Aorta (tissue), 5 donors: Measurements from ENCODE around the gene DCBLD1. TPM values are rescaled to one million over a fixed set of nuclear protein-coding genes. Genes with fewer than 3 reads are reported as not detected.
A peak's percentile ranks its signal among the peaks of the same experiment; 100 is the strongest.

ENCODE experiments used
- ATAC-seq: fragments of 200-7000 bp; cut with Tn5 transposase; one replicate; pipeline ENCODE4 v1.9.1; 2022; ENCODE audit warnings: moderate library complexity; ENCODE audit not compliant: low FRiP score
- DNase-seq, 2 donors: peaks; one replicate each; pipeline ENCODE4 v3.0.0-alpha.2; 2020
- H3K27ac ChIP-seq, 2 donors: one replicate each; pipeline ENCODE4 v1.5.1; 2013; ENCODE audit warnings: low read length in 2 of 2, mild to moderate bottlenecking in 2 of 2, moderate library complexity in 2 of 2, control low read depth in 1 of 2, inconsistent platforms in 1 of 2, low read depth in 1 of 2
- H3K27me3 ChIP-seq, 2 donors: one replicate each; pipeline ENCODE4 v1.6.1; 2013; ENCODE audit warnings: control low read depth in 1 of 2, low read length in 1 of 2, mild to moderate bottlenecking in 1 of 2, moderate library complexity in 1 of 2; ENCODE audit not compliant: insufficient read depth in 2 of 2, control insufficient read depth in 1 of 2
- H3K36me3 ChIP-seq, 2 donors: one replicate each; pipeline ENCODE4 v1.6.1; 2013; ENCODE audit warnings: control low read depth in 1 of 2, low read length in 1 of 2, mild to moderate bottlenecking in 1 of 2; ENCODE audit not compliant: insufficient read depth in 2 of 2, control insufficient read depth in 1 of 2
- H3K4me1 ChIP-seq, 2 donors: one replicate each; pipeline ENCODE4 v1.6.1; 2013; ENCODE audit warnings: low read length in 2 of 2, control low read depth in 1 of 2, mild to moderate bottlenecking in 1 of 2, moderate library complexity in 1 of 2; ENCODE audit not compliant: insufficient read depth in 2 of 2, control insufficient read depth in 1 of 2
- H3K4me3 ChIP-seq, 2 donors: one replicate each; pipeline ENCODE4 v1.5.1; 2013; ENCODE audit warnings: low read length in 2 of 2, control low read depth in 1 of 2, mild to moderate bottlenecking in 1 of 2
- H3K9me3 ChIP-seq: one replicate; pipeline ENCODE4 v1.6.1; 2013; ENCODE audit warnings: mild to moderate bottlenecking, low read length; ENCODE audit not compliant: control insufficient read depth
- WGBS, 2 donors: extraction: QIAGEN DNeasy Blood & Tissue Kit; methylation state at CpG; one replicate each; pipeline ENCODE4 v1.1.7; 2013; 5-methylcytosine and 5-hydroxymethylcytosine counted together
- intact Hi-C, 2 donors: fragments of 100-400 bp; cut with DNase I; formaldehyde crosslinking; loops; one replicate each; pipeline versions ENCODE4 v1.14.2 to v1.15.0; 2022
- polyA plus RNA-seq, 2 donors: library from polyadenylated mRNA; stranded (reverse); fragments of 200-250 nt; gene quantifications; one replicate each; pipeline ENCODE4 v1.2.3, GENCODE V29; 2013
- total RNA-seq, 2 donors: library from RNA; stranded (reverse); fragmentation: NEBNext Ultra II Directional; extraction: Animal tissue kit (Norgen Biotek cat#: 25700); gene quantifications; one replicate each; pipeline ENCODE4 v1.2.1, GENCODE V29; 2021
- donor health status: healthy with polysubstance abuse.
- donor health status: Bipolar disorder and iron deficiency.
- donor health status: DM: no; HTN: no; CAD: no.
- donor health status: DM: no; HTN: no; CAD: no.
- donor health status: DM: yes; HTN: yes; CAD: no.

Gene DCBLD1
- total and polyA plus RNA-seq, 4 donors: 2.4 to 16.8 (median 12.4) TPM

DNA sequence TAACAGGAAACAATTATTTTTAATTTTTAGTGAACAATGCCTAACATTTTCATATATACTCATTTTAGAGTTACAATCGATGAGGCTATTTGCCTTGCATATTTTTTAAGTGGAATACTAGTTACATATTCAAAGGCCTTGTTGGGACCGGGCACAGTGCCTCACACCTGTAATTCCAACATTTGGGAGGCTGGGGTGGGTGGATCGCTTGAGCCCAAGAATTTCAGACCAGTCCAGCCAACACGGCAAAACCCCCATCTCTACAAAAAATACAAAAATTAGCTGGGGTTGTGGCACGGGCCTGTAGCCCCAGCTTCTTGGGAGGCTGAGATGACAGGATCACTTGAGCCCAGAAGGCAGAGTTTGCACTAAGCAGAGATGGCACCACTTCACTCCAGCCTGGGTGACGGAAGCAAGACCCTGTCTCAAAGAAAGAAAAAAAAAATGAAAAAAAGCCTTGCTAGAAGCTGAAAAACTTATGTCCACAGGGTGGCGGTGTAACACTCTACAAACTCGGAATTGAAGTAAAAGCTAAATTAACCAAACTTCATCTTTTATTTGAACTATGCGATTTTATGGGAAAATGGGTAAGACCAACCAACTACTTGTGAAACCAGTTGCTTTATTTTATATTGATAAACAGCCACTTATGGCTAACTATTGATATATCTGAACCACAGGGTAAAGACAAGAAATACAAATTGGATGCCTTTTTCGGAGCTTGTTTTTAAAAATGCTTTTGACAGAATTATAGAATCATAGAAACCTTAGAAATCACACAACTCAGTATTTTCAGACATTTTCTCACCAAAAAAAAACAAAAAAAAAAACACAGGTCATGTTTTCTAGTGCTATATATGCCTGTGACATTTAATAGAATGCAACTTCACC lies 32.7 kb upstream of the DCBLD1 start:
- H3K4me1 ChIP-seq: peaks cover 0 to 4% of the 10 kb centered on the region in 2 donors
- no peaks in the 10 kb centered on the region for H3K36me3 ChIP-seq
- DNase-seq (peak; percentile 39 to 48), ATAC-seq (peak; percentile 71)
- WGBS, 2 donors: 23 to 24% methylated on average over 10 of the region's 10 CpGs
- H3K27ac ChIP-seq: peak overlapping the region in 1 of 2 donors; percentile 21
- H3K4me3 ChIP-seq: no peak overlapping the region
- H3K27me3 ChIP-seq: peaks cover 0 to 1% of the 10 kb centered on the region in 2 donors
- intact Hi-C loops: loop anchor here (1.0 to 5.0 kb wide), 5 partner anchors 103 to 158 kb away; partner anchors contain the start of gene GOPC (in 1 of the 2)
- no peaks in the 10 kb centered on the region for H3K9me3 ChIP-seq

DNA sequence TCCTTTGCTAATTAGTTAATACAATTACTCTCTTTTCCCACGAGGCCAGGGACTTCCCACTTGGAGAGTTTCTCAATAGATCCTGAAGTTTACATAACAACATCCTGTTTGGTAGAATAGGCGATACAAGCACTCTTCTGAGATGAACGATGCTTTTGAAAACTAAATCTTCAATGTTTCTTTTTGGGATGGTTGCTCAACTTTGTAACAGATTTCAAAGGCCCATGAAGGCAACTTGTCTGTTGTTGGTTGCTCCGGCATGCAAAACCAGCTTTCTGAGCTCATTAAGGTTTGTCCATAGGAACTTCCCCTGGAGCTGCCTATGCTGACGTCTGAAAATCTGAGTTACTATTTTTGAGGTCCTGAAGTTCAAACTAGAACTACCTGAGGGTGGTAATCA lies 30.8 kb upstream of the DCBLD1 start:
- whole genome bisulfite sequencing, 2 donors: 71 to 78% methylated on average over 5 of the region's 5 CpGs
- Histone ChIP-seq H3K36me3 (no peaks in the 10 kb centered on the region), H3K4me1 (peaks cover 0 to 4% of the 10 kb centered on the region in 2 donors), H3K27me3 (peaks cover 0 to 1% of the 10 kb centered on the region in 2 donors), H3K27ac (no peak overlapping the region), H3K9me3 (no peaks in the 10 kb centered on the region), H3K4me3 (no peak overlapping the region)
- no peak for ATAC-seq
- intact Hi-C loops: no loop called here
- no peak for DNase-seq

DNA sequence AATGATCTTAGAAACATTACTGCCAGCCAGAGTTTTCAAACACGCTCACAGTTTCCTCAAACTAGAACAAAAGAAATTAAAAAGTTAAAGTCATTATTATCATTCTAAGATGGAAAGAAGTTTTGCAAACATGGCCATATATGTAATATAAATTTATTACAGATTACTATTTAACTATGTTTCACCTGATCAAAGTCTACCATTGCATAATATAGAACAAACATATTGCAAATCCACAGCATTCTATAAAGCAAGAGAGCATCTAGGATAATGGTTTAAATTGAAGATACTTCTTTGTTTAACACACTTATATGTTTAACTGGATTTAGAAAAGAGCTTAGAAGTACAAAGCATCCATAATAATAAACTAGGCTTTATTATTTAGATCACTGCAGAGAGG lies 26.2 kb upstream of the DCBLD1 start:
- intact Hi-C loops: no loop called here
- no peaks in the 10 kb centered on the region for H3K36me3 ChIP-seq
- no peak overlapping the region for H3K4me3 ChIP-seq
- no peak overlapping the region for H3K27ac ChIP-seq
- H3K27me3 ChIP-seq: no peaks in the 10 kb centered on the region
- no peaks in the 10 kb centered on the region for H3K4me1 ChIP-seq
- DNase-seq (no peak), ATAC-seq (no peak)
- 84 to 88% methylated on average over 1 of the region's 1 CpG for WGBS, 2 donors
- H3K9me3 ChIP-seq: no peaks in the 10 kb centered on the region

DNA sequence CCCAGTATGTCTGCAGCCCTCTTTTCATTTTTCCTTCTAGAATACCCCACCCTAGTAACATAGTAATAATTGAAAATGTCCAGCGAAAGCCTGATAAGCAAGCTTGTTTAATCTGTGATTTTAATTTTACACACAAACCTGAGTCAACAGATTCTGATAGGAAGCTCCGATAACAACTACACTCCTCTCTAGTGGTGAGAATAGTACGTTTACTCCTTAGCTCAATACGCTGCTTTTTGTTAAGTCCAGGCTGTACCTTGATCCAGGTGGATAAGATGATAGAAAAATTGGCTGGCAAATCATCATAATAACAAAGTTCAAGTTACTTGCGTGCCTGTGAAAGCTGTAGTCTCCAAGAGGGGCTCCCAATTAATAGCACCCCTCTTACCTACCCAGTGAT lies 25.5 kb upstream of the DCBLD1 start:
- intact Hi-C loops: no loop called here
- Histone ChIP-seq H3K4me3 (no peak overlapping the region), H3K4me1 (no peaks in the 10 kb centered on the region), H3K9me3 (no peaks in the 10 kb centered on the region), H3K27me3 (no peaks in the 10 kb centered on the region), H3K27ac (no peak overlapping the region), H3K36me3 (no peaks in the 10 kb centered on the region)
- DNase-seq (no peak), ATAC-seq (no peak)
- WGBS, 2 donors: 91 to 94% methylated on average over 5 of the region's 5 CpGs

DNA sequence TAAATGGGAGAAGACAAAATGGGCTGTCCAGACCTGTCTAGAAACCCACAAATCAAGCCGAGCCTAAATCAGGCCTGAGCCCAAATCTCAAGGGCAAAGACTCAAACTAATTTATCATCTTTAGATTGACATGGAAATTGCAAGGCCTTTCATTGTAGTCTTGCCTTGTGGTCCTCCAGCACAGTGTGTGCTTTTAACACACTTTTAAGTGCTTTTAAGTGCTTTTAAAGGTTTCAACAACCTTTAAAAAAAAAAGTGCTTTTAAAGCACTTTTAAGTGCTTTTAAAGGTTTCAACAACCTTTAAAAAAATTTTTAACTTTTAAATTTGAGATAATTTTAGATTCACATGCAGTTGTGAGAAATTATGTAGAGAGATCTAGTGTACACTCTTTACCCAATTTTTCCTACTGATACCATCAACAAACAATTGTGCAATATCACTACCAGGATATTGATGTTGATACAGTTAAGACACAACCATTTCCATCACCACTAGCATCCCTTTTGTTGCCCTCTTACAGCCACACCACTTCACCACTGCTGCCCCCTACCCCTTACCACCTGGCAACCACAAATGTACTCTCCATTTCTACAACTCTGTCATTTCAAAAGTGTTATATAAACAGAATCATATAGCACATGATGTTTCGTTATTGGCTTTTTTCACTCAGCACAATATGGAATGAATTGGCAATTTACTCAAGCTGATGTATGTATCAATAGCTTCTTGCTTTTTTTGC lies 23.1 kb upstream of the DCBLD1 start:
- DNase-seq: no peak
- WGBS, 2 donors: 87 to 91% methylated on average over 2 of the region's 2 CpGs
- H3K4me3 ChIP-seq: no peak overlapping the region
- intact Hi-C loops: no loop called here
- H3K36me3 ChIP-seq: no peaks in the 10 kb centered on the region
- no peaks in the 10 kb centered on the region for H3K27me3 ChIP-seq
- ATAC-seq: no peak
- no peak overlapping the region for H3K27ac ChIP-seq
- no peaks in the 10 kb centered on the region for H3K4me1 ChIP-seq
- H3K9me3 ChIP-seq: no peaks in the 10 kb centered on the region

DNA sequence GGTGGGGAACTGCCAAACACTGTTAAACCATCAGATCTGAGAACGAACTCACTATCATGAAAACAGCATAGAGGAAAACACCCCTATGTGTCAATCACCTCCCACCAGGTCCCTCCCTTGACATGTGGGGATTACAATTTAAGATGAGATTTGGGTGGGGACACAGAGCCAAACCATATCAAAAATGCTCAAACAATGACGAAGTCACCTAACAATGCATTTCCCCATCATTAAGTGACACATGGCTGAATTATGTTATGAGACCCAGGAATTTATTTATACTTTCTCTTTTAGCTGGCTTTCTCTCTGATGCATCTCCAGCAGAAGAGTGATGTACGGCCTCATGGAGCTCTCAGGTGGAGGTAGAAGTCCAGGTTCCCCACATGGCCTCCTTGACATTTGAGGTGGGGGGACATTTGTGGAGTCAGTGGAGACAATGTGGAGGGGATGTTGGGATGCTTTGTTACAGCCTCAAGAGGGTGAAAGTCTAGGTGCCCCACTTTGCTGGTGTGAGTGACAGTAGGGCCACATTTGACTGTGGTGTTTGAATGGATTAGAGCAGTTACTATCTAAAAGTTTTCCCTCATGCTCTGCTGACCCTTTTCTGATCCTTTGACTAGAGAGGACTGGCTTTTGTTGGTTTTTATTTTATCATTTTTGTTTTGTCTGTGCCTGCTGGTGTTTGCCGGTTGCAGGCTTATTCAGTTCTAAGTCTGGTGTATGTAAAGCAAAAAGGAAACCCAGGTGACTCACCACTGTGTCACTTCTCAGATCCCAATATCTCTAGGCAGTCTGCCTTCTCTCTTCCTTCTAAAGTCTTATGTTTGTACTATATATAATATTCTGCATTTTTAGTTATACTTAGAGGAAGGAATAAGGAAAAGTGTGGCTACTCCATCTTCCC lies 18.5 kb upstream of the DCBLD1 start:
- 69 to 71% methylated on average over 4 of the region's 4 CpGs for WGBS, 2 donors
- ATAC-seq (no peak), DNase-seq (no peak)
- no peak overlapping the region for H3K4me3 ChIP-seq
- no peaks in the 10 kb centered on the region for H3K9me3 ChIP-seq
- H3K27ac ChIP-seq: no peak overlapping the region
- intact Hi-C loops: no loop called here
- no peaks in the 10 kb centered on the region for H3K27me3 ChIP-seq
- H3K4me1 ChIP-seq: no peaks in the 10 kb centered on the region
- H3K36me3 ChIP-seq: no peaks in the 10 kb centered on the region

DNA sequence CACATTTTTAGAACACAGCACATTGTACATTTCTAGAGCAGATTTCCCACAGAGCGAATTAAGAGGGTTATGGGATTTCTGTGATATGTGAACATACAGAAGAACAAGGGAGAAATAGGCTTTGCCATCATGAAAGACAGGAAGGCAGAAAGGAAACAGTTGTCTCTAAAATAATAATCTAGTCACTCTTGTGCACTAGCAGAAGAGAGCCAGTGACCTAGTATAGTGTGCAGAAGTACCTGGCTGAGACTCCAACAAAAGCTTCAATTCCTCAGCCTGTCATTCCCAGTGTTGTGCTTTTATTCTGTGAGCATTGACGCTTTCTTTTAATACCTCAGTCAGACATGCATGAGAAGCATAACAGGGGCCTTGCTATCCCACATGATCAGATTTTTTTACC lies 17.8 kb upstream of the DCBLD1 start:
- intact Hi-C loops: no loop called here
- no peak for DNase-seq
- Histone ChIP-seq H3K4me1 (no peaks in the 10 kb centered on the region), H3K4me3 (no peak overlapping the region), H3K9me3 (no peaks in the 10 kb centered on the region), H3K36me3 (no peaks in the 10 kb centered on the region), H3K27ac (no peak overlapping the region), H3K27me3 (no peaks in the 10 kb centered on the region)
- ATAC-seq: no peak
- WGBS, 2 donors: 84 to 92% methylated on average over 2 of the region's 2 CpGs

DNA sequence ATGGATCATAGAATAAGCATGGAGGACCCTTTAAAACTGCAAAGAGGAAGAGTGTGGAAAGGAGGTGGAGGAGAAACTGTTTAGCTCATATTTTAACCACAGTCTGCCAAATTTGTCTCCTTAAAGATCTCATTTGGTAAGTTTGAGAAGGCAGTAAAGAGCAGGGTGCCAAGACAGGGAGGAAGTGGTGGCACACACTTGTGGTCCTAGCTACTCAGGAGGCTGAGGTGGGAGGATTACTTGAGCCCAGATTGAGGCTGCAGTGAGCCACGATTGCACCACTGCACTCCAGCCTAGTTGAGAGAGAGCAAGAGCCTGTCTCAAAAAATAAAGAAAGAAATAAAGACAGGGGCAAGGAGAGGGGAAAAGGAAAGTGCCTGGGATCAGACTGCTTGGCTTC lies 16.8 kb upstream of the DCBLD1 start:
- Histone ChIP-seq H3K36me3 (no peaks in the 10 kb centered on the region), H3K9me3 (no peaks in the 10 kb centered on the region), H3K4me3 (no peak overlapping the region), H3K4me1 (no peaks in the 10 kb centered on the region), H3K27me3 (no peaks in the 10 kb centered on the region), H3K27ac (no peak overlapping the region)
- intact Hi-C loops: no loop called here
- DNase-seq (no peak), ATAC-seq (no peak)
- 72 to 83% methylated on average over 1 of the region's 1 CpG for WGBS, 2 donors
